RPMI7951 (cell line): Measurements from ENCODE around the gene NIT1. TPM values are rescaled to one million over a fixed set of nuclear protein-coding genes. Genes with fewer than 3 reads are reported as not detected.
"Not testable (repeated sequence)": the region's sequence is repeated elsewhere in the genome, so short reads cannot be mapped to it uniquely, and the experiment has no call there.

Experiments used
- DNase-seq: peaks from one replicate; pipeline ENCODE4 v3.0.0-alpha.2; 2012; ENCODE audit warnings: low read depth
- total RNA-seq: library from RNA; depleted of rRNA; stranded (reverse); fragments of >200 nt; shearing (Covaris generic); gene quantifications from 2 replicates; pipeline ENCODE4 v1.2.3, GENCODE V29; 2014

NIT1 gene
- total RNA-seq, 1 experiment from 2014 or later: 27.0 TPM

DNA sequence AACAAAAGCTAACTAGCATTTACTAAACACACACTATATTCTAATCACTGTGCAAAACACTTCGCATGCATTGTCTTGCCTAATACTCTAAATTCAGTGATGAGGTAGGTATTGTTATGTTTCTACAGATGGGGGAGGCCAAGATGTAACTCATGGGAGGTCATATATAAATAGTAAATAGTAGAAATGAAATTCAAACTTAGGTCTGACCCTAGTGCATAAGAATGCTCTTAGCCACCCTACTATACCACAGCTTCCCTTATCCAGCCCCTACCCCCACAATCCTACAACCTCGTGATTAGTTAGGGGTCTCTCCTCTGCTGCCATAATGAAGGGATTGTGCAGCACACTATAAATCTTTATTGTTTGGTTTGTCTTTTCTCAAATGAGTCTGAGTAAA, 3.3 kb upstream of the NIT1 start:
- no peak for DNase-seq

DNA sequence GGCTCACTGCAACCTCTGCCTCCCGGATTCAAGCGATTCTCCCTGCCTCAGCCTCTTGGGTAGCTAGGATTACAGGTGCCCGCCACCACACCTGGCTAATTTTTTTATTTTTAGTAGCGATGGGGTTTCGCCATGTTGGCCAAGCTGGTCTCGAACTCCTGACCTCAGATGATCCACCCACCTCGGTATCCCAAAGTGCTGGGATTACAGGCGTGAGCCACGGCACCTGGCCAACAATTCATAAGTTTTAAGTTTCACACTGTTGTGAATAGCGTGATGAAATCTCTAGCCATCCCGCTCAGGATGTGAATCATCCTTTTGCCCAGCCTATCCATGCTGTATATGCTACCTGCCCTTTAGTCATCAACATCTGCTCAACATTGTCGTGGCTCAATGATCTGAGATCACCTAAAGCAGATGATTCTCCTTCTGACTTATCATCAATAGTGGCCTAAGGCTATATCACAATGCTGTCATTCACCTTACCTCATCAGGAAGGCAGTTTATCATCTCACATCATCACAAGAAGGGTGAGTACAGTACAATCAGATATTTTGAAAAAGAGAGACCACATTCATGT, 2.7 kb upstream of the NIT1 start:
- peak; percentile 94 for DNase-seq

DNA sequence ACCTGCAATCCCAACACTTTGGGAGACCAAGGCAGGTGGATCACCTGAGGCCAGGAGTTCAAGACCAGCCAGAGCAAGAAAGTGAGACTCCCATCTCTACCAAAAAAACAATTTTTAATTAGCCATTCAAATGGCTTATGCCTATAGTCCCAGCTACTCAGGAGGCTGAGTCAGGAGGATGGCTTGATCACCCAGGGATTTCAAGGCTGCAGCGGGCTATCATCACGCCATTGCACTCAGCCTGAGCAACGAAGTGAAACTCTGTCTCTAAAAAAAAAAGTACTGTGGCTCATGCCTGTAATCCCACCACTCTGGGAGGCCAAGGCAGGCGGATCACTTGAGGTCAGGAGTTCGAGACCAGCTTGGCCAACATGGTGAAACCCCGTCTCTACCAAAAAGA, 1.9 kb upstream of the NIT1 start:
- not testable (repeated sequence) for DNase-seq

DNA sequence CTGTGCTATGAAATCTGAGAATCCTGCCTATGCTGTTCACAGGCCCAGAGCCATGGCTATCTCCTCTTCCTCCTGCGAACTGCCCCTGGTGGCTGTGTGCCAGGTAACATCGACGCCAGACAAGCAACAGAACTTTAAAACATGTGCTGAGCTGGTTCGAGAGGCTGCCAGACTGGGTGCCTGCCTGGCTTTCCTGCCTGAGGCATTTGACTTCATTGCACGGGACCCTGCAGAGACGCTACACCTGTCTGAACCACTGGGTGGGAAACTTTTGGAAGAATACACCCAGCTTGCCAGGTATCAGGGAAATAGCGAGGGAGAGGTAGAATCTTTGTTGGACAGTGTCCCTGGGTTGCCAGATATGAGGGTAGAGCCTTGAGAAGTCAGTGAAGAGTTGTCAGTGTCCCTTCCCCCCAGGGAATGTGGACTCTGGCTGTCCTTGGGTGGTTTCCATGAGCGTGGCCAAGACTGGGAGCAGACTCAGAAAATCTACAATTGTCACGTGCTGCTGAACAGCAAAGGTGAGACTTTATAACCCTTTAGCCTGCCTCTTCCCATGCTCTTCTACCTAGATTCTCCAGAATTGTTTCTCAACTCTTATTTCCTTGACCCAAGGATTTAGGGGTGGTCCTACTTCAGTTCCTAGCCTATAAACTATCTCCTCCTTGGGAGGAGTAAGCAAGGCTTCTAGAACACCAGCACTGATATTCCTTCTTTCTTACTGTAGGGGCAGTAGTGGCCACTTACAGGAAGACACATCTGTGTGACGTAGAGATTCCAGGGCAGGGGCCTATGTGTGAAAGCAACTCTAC, 1.4 kb downstream of the NIT1 start:
- peak; percentile 55 for DNase-seq

DNA sequence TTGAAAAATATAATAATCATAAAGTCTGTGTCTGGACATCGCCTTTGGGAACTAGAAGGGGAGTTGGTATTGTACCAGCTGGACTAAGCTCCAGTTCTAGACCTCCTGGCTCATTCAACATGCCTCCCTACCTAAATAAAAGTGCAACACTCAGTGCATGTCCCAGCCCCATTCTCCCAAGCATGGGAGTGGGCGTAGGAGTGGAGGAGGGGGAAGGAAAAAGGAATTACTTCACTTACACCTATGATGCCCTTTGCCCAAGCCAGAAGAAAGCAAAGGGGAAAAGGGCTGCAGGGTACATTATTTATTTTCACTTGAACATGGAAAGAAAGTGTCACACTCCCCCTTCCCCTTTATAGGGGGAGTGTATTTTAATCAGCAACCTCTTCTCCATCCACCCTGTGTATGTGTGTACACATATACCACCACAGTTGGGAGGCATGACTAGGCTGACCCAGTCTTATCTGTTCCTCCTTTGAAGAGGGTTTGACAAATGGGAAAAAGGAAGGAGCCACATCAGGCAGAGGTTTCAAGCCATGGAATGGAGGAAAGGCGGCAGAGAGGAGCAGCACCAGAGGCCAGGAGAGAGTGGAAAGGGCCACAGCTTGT, 3.2 kb downstream of the NIT1 start:
- no peak for DNase-seq

DNA sequence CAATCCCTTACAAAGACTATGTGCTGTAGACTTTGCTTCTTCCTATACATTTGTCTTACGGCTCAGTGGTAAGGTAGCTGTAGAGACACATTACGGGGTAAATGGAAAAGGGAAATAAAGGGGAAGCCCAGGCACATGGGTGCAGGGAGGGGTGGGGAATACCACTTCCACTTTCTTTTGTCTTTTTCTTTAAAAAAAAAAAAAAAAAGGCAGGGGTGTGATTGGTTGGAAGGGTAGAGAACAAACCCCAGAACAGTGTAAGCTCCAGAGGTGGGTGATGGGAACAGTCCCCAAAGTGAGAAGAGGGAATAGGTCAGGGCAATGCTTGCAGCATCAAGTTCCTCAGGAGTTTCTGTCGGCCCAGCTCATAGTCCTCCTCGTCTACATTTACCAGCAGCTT, 3.9 kb downstream of the NIT1 start:
- DNase-seq: no peak

DNA sequence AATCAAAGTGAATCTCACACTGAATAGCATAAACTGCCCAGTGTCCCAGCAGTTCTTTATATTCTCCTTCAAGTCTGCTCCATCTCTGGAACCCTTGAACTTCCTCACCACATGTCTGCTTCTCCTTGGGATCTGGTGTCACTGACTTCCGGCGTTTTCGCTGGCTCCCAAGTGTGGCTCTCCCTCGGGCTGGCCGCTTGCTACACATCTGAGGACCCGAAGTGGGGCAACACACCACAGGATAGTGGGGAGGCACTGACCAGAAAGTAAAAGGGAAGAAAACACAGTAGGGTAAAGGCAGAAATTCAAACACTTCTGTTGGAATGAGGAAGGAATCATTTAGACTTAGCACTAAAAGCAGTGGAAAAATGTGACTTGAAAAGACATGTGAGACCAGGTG, 5.1 kb downstream of the NIT1 start:
- DNase-seq: no peak

DNA sequence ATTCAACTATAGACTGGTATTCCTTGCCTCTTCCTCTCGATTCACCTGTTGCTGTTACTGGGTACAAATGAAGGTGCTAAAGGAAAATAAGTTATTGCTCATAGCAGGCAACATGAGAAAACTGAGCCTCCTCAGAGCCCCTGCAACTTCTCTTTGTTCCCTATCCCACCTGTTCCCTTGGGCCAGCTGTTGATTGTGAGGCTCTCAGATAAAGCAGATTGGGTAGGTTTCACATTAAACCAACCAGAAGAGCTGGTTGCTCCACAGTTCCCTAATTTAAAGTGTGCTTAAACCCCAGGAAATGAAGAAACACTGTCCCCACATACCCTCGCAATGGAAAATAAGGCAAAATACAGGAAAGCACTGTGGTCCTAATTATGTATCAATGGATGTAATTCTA, 9.7 kb downstream of the NIT1 start:
- DNase-seq: no peak

DNA sequence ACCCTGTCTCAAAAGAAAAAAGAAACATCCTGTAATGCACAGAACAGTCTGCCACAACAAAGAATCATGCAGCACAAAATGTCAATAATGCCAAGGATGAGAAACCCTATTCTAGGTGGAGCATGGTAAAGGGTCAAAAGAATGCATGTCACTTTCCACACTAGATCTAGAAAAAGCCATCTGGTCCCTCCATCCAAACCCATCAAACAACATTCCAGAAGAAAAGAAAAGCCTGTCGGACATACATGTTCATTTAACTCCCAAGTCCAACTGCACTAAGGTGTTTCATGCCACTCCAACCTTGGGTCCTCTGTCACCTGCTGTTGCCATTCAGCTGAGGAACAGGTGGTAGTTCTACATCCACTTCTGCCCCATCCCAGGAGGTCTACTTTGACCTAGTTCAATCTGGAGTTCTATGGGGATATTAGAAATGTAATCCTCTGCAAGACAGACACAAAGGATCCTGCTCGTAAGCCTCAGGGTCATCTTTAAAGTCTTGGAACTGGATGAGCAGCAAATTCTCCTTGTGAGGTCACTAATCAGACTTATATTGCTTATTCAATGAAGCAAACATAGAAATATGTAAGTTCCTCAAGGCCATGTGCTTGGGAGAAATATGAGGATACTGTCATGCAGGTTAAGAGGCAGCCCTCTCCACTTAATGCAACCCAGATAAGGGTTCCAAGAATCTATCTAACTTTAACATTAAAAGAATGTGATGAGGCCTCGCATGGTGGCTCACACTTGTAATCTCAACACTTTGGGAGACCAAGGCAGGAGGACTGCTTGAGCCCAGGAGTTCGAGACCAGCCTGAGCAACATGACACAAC, 10.9 kb downstream of the NIT1 start:
- no peak for DNase-seq

DNA sequence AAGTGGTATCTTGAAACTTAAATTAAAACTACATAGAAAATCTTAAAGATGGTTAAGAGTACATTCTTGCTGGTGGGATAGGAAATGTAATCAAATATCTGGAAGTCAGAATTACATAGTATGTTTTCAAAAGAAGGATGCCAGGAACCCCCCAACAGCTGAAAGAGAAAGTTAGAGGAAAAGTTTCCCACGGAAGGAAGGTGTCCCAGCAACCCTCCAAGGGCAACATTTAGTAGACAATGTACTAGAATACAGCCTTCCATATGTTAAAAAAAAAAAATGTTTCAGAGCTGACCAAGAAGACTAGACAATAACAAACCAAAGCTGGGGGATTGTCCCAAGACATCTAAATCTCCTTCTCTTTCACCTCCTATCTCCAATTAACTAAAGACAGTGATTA, 12.4 kb downstream of the NIT1 start:
- no peak for DNase-seq

DNA sequence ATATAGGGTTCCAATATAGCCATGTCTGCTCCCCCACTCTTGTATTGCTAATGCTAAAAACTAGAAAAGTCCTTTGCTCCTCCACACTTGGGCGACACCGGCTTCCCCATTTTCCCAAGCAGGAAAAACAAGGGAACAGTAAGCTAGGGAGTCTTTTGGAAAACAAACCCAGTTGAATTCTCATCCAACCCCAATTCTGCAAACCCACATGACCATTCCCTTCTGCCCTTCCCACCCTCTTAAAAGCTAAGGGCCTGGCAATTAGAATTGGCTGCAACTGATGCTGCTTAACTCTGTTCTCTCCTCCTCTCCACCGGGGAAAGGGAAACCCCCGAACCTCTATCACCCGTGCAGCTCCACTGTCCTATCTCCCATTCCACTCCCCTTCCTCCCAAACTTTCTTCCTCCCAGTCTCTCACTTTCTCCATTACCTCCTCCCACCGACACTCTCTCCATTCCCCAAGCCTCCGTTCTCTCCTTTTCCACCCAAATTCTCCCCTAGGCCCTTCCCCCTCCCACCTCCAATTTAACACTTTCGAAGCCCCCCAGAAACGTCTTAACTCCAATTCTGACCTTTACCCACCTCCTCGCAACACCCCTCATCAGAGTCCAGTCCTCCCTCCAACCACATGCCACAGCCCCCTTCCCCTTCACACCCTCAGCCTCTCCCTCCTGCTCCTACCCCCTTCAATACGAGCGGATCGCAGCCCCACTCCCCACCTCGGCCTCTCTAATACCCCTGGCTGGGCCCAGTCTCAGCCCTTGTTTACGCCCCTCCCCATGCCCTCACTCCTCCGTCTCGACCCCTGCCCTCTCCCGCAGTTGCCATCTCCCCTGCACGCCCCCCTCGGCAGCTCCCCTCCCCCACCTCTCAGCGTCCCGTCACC, 13.9 kb downstream of the NIT1 start:
- DNase-seq: no peak

DNA sequence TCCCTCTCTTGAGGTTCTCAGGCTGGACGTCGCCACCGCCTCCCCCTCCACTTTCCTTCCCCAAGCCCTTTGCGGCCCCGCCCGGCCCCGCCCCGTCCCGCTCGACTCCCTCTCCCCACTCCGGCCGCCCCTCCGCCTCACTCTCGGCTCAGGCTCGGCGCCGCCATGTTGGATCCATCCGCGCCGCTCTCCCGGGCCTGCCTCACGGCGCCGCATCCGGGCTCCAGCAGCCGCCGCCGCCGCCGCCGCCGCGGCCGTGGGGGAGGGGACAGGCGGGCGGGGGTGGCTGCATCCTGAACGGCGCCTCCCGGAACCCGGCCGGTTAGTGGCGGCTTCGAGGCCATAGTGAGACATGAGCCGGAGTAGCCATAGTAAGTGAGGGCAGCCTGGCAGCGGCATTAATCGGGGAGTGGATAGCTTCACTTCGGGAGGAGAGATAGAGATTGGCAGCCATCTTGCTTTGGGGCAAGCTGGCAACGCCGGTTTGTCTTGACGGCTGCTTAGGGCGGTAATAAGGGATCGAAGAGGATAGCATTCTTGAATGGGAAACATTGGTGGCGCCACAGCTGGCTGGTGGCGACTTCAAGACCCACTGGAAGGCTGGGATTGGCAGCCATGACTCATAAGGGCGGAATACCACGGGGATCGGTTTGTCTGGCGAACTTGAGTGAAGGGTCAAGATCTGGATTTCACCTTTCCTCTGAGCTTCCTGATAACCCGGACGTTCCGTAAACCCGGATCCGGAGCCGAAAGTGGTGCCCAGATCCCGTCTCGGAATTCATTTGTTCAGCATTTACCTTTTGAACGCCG, 14.7 kb downstream of the NIT1 start, which contains the start of gene DEDD:
Gene DEDD (minus strand): TSS at position 258 of the 810 bp plus-strand sequence. CDS start 8,205 bp downstream, outside the sequence.
- DNase-seq: peak; percentile 92

DNA sequence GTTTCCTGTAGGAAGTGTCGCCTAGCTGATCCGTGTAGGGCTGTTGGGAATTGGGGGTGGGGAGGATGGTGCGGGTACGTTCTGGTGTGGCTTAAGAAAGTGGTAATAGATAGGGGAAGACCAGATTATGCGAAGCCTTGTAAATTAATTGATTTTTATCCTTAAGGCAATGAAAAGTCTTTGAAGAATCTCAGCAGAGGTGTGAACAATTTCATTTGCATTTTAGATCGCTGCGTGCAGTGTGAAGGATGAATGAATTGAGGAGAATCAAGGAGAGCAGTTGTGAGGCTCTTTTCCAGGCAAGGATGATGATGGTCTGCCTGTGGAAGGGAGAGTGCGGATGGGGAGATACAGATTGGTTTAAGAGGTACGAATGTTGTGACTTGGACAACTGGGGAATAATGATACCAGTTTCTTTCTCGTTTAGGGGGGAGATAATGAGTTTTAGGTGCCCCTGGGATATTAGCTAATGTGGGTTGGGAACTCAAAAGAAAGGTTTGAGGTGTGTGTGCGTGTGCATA, 15.4 kb downstream of the NIT1 start:
- no peak for DNase-seq

DNA sequence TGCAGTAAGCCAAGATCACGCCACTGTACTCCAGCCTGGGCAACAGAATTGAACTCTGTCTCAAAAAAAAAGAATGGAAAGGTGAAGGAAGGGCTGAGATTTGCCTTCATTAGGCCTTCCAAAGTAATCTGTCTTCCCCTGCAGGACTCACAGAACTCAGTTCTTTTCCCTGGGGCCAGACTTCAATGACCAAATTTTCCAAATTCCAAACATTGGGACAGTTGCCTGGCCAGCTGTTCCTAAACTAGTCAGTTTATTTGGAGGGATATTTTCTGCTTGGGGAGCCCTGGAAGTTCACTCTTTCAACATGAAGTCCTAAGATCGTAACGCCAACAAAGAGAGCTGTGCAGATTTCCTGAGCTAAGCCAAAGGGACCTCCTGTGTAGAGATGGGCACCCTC, 20.0 kb downstream of the NIT1 start:
- DNase-seq: no peak

DNA sequence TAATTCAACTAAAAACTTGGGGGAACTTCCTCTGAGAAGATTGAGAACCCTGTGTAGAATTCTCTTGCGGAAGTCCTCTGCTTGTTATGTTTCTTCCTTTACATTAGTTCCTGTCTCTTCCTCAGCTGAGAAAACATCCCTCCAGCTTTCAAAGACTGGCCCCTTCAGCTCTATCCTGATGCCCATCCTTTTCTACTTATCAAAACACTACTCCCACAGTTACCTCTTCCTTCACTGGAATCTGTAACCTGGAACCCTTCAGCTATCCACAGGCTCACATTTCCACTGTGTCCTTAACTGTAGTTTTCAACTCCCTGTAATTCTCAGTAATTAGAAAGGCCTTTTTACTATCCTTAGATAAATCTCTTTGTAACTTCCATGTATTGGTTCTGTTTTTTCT, 20.5 kb downstream of the NIT1 start:
- DNase-seq: no peak

DNA sequence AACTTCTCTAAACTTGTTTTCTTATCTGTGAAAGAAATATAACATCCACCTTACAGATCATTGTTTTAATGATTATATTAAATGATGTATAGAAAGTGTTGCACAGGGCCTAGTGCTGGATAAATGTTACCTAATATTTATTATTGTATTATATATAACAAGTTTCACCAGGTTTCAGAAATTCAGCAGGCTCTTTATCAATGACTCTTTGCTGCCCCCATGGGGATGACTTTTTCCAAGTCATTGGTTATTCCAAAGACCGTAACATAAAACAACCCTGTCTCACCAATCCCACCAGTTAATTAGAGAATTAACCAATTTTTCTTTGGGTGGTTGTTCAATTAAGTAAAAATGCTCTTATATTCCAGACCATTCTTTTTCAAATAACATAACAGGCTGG, 21.9 kb downstream of the NIT1 start:
- peak; percentile 40 for DNase-seq

DNA sequence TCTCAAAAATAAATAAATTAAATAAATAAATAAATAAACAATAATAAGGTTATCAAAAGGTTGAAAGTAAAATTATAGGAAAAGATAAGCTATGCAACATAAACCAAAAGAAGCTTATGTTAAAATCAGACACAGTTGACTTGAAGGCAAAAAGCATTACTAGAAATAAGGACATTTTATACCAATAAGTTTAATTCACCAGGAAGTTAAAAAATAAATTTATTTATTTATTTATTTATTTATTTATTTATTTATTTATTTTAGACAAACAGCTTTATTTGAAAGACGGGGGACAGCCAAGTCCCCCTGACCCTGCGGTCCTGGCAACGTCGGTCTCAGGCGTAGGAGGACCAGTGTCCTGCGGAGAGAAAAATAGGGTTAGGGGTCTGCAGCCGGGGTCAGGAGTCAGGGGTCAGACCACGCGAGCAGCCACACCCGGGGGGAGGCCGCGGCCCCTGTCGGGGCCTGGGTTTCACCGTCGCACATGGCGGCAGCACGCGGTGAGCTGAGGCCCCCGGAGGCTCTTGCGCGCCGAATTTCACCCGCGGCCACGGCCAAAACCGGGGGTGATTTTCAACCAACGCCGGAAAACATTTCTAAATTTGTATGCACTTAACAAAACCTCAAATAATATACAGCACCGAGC, 23.0 kb downstream of the NIT1 start:
- DNase-seq: no peak

DNA sequence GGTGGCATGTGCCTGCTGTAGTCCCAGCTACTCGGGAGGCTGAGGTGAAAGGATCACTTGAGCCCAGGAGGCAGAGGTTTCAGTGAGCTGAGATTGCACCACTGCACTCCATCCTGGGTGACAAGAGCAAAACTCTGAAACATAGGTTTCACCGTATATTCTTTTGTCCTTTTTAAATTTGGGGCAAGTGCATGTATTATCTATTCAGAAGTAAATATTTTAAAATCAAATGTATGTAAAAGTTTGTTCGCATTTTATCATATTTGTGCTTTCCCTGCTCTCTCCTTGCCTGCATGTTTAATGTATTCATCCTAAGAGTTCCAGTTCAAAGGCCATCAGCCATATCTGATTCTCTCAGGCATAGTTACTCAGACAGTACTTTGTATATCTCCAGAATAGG, 27.9 kb downstream of the NIT1 start:
- no peak for DNase-seq

DNA sequence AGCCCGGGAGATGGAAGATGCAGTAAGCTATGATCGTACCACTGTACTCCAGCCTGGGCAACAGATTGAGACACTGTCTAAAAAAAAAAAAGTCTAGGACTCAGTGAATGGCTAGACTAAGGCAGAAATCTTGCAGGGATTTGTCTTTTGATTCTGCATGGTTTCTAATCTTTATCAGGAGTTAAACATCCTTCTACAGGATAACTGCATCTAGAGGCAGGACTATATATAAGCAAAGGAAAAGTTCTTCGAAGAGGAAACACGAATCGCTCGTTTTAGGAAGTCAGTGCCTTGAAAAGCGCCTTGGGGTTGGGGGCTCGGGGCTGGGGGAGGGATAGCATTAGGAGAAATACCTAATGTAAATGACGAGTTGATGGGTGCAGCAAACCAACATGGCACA, 35.3 kb downstream of the NIT1 start:
- DNase-seq: no peak
